ENCODE measurements around the gene HPCAL1.

DNA sequence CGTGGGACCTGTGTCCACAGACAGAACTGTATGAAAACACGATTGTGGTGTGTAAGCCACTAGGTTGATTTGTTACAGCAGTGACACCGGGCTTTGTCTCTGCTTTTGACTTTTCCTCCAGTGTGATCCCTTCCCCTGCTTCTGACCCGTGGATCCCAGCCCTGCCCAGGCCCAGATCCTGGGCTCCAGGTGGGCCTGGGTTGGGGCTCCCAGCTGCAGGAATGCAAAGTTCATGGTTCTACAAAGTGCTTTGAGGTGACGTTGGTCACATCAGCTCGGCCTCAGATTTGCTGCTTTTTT, 26.8 kb downstream of the HPCAL1 start:
- no peak for TF ChIP-seq EZH2phosphoT487 (IDR thresholded peaks at IDR 0.05; ENCODE audit: borderline replicate concordance)
- TF ChIP-seq, protein P1, sequence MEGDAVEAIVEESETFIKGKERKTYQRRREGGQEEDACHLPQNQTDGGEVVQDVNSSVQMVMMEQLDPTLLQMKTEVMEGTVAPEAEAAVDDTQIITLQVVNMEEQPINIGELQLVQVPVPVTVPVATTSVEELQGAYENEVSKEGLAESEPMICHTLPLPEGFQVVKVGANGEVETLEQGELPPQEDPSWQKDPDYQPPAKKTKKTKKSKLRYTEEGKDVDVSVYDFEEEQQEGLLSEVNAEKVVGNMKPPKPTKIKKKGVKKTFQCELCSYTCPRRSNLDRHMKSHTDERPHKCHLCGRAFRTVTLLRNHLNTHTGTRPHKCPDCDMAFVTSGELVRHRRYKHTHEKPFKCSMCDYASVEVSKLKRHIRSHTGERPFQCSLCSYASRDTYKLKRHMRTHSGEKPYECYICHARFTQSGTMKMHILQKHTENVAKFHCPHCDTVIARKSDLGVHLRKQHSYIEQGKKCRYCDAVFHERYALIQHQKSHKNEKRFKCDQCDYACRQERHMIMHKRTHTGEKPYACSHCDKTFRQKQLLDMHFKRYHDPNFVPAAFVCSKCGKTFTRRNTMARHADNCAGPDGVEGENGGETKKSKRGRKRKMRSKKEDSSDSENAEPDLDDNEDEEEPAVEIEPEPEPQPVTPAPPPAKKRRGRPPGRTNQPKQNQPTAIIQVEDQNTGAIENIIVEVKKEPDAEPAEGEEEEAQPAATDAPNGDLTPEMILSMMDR (conservative IDR thresholded peaks at IDR 0.05; ENCODE audit: low read length) = no peak

Data from Loucy (cell line).